HepG2 (cell line): ENCODE data around the gene TUBB3. TPM values are rescaled to one million over a fixed set of nuclear protein-coding genes. Genes with fewer than 3 reads are reported as not detected.

ENCODE experiments used
- KDM2A ChIP-seq: sonication (generic); formaldehyde crosslinking; IDR thresholded peaks from 2 replicates; pipeline ENCODE4 v1.4.0; 2020; ENCODE audit warnings: low read depth, missing genetic modification reagents, borderline replicate concordance
- NKX3-1 ChIP-seq: sonication (generic); formaldehyde crosslinking; IDR thresholded peaks from 2 replicates; pipeline ENCODE4 v1.5.0; 2020; ENCODE audit warnings: missing genetic modification reagents
- NONO ChIP-seq, 2 experiments: fragments of 450-650 bp in 1 of 2; sonication (generic) in 1 of 2; formaldehyde crosslinking in 1 of 2; IDR thresholded peaks in 1 of 2; conservative IDR thresholded peaks in 1 of 2; 2 replicates each; pipeline versions ENCODE4 v1.6.1 to v1.8.0; 2017 to 2022; ENCODE audit warnings: mild to moderate bottlenecking in 1 of 2, missing genetic modification reagents in 1 of 2, moderate library complexity in 1 of 2
- PTBP1 ChIP-seq: fragments of 200-400 bp; formaldehyde crosslinking; IDR thresholded peaks from 2 replicates; pipeline ENCODE4 v1.6.1; 2018; ENCODE audit warnings: low read length, low read depth; ENCODE audit not compliant: poor library complexity, severe bottlenecking
- RARG ChIP-seq: sonication (generic); formaldehyde crosslinking; IDR thresholded peaks from 2 replicates; pipeline ENCODE4 v1.4.0; 2020; ENCODE audit warnings: low read depth, mild to moderate bottlenecking, missing genetic modification reagents
- RBFOX2 ChIP-seq: fragments of 200-400 bp; formaldehyde crosslinking; IDR thresholded peaks from 2 replicates; pipeline ENCODE4 v1.6.1; 2017; ENCODE audit warnings: low read depth, mild to moderate bottlenecking, low read length
- RBM22 ChIP-seq: fragments of 200-400 bp; formaldehyde crosslinking; optimal IDR thresholded peaks from 2 replicates; pipeline ENCODE3; 2017; ENCODE audit warnings: mild to moderate bottlenecking, low read length, moderate library complexity
- RFXANK ChIP-seq: IDR thresholded peaks from 2 replicates; pipeline ENCODE4 v1.6.1; 2016
- ZFP36L2 ChIP-seq: sonication (generic); formaldehyde crosslinking; IDR thresholded peaks from 2 replicates; pipeline ENCODE4 v1.4.0; 2020; ENCODE audit warnings: missing genetic modification reagents
- ZNF256 ChIP-seq: sonication (generic); formaldehyde crosslinking; conservative IDR thresholded peaks from 2 replicates; pipeline ENCODE4 v1.4.0; 2020; ENCODE audit warnings: missing genetic modification reagents
- ZNF274 ChIP-seq: sonication (generic); formaldehyde crosslinking; IDR thresholded peaks from 2 replicates; pipeline ENCODE4 v1.5.1; 2020; ENCODE audit warnings: mild to moderate bottlenecking, missing genetic modification reagents
- ZNF660 ChIP-seq: sonication (generic); formaldehyde crosslinking; IDR thresholded peaks from 2 replicates; pipeline ENCODE4 v1.5.1; 2020; ENCODE audit warnings: mild to moderate bottlenecking, low read depth, missing genetic modification reagents, borderline replicate concordance
- ZNF839 ChIP-seq: sonication (generic); formaldehyde crosslinking; IDR thresholded peaks from 2 replicates; pipeline ENCODE4 v1.4.0; 2020; ENCODE audit warnings: missing genetic modification reagents, mild to moderate bottlenecking, borderline replicate concordance
- polyA plus RNA-seq, 8 experiments: library from polyadenylated mRNA; depleted of rRNA in 3 of 8; stranded (reverse) in 7 of 8; unstranded in 1 of 8; fragments of >200 nt; fragmentation: Illumina TruSeq in 4 of 8; extraction: Trizol in 4 of 8; gene quantifications; 2 replicates each; pipeline versions ENCODE4 v1.2.1 to v1.2.3, GENCODE V29; 2011 to 2016; ENCODE audit warnings: low read depth in 4 of 8, missing spikeins in 1 of 8, mixed read lengths in 1 of 8; ENCODE audit not compliant: insufficient read depth in 1 of 8
- total RNA-seq, 5 experiments: library from RNA; depleted of rRNA; stranded (reverse); fragments of >200 nt; fragmentation: Illumina TruSeq; extraction: Trizol; gene quantifications; 2 replicates each; pipeline ENCODE4 v1.2.3, GENCODE V29; 2016; ENCODE audit warnings: low read depth in 1 of 5
- TF ChIP-seq, protein P1 (sequence below): sonication (generic); formaldehyde crosslinking; IDR thresholded peaks from 2 replicates; pipeline ENCODE4 v1.9.0; 2021; ENCODE audit warnings: missing genetic modification reagents, mild to moderate bottlenecking, borderline replicate concordance
- TF ChIP-seq, protein P2 (sequence below): sonication (generic); formaldehyde crosslinking; IDR thresholded peaks from 2 replicates; pipeline ENCODE4 v1.4.0; 2020; ENCODE audit warnings: mild to moderate bottlenecking, missing genetic modification reagents
- TF ChIP-seq, protein P3 (sequence below): sonication (generic); formaldehyde crosslinking; IDR thresholded peaks from 2 replicates; pipeline ENCODE4 v1.4.0; 2020; ENCODE audit warnings: mild to moderate bottlenecking, missing genetic modification reagents

Gene TUBB3
- total and polyA plus RNA-seq, 2 of the 13 experiments (the other 11 are each of a cell fraction or from before 2014, with no cell fraction given): 110 to 185 TPM

DNA sequence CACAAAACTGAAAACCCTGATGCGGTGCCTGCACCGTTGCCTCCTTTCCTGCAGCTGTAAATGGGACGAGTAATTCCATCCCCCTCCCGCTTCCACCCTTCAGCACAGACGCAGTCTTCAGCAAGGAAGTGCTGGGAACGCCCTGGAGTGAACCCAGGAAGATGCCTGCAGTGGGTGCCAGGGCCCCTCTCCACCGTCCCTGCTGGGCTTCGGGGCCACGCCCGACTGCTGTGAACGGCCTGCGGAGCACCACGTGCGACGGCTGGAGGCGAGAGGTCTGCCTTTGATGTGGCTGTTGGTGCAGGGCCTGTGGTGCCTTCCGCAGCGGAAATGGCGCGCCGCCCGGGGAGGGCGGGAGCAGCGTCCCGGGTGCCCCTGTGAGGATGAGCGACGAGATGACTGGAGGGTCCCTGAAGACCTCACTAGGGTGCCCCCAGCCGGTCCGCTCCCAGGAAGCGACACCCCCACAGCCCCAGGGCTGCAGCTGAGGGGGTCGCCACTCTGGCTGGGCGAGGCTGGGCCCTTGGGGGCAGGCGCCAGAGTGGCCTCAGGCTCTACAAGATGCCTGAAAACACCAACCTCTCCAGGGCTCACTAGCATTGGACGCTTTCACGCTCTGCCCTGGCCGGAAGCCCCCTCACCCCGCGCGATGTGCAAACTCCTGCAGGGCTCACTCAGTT, 5.2 kb upstream of the TUBB3 start (continued):
- TF ChIP-seq NONO (IDR thresholded peaks at IDR 0.05): no peak
- TF ChIP-seq NONO (CRISPR knock-in tag; conservative IDR thresholded peaks at IDR 0.05): peak; percentile 98
- peak; percentile 97 for TF ChIP-seq ZNF256 (CRISPR knock-in tag)
- peak; percentile 93 for TF ChIP-seq RBFOX2
- 0 out of 2 replicates have a peak, but pooled peaks have one; percentile 48 for TF ChIP-seq RFXANK (CRISPR knock-in tag)
- peak; percentile 98 for TF ChIP-seq KDM2A
- TF ChIP-seq, protein P1, sequence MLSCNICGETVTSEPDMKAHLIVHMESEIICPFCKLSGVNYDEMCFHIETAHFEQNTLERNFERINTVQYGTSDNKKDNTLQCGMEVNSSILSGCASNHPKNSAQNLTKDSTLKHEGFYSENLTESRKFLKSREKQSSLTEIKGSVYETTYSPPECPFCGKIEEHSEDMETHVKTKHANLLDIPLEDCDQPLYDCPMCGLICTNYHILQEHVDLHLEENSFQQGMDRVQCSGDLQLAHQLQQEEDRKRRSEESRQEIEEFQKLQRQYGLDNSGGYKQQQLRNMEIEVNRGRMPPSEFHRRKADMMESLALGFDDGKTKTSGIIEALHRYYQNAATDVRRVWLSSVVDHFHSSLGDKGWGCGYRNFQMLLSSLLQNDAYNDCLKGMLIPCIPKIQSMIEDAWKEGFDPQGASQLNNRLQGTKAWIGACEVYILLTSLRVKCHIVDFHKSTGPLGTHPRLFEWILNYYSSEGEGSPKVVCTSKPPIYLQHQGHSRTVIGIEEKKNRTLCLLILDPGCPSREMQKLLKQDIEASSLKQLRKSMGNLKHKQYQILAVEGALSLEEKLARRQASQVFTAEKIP: no peak
- TF ChIP-seq, protein P2, sequence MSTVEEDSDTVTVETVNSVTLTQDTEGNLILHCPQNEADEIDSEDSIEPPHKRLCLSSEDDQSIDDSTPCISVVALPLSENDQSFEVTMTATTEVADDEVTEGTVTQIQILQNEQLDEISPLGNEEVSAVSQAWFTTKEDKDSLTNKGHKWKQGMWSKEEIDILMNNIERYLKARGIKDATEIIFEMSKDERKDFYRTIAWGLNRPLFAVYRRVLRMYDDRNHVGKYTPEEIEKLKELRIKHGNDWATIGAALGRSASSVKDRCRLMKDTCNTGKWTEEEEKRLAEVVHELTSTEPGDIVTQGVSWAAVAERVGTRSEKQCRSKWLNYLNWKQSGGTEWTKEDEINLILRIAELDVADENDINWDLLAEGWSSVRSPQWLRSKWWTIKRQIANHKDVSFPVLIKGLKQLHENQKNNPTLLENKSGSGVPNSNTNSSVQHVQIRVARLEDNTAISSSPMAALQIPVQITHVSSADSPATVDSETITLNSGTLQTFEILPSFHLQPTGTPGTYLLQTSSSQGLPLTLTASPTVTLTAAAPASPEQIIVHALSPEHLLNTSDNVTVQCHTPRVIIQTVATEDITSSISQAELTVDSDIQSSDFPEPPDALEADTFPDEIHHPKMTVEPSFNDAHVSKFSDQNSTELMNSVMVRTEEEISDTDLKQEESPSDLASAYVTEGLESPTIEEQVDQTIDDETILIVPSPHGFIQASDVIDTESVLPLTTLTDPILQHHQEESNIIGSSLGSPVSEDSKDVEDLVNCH (CRISPR knock-in tag): peak; percentile 94; the same call in 1 of the 2 replicates
- TF ChIP-seq ZNF839 (CRISPR knock-in tag): peak; percentile 99
- TF ChIP-seq RBM22: peak; percentile 56
- TF ChIP-seq, protein P3, sequence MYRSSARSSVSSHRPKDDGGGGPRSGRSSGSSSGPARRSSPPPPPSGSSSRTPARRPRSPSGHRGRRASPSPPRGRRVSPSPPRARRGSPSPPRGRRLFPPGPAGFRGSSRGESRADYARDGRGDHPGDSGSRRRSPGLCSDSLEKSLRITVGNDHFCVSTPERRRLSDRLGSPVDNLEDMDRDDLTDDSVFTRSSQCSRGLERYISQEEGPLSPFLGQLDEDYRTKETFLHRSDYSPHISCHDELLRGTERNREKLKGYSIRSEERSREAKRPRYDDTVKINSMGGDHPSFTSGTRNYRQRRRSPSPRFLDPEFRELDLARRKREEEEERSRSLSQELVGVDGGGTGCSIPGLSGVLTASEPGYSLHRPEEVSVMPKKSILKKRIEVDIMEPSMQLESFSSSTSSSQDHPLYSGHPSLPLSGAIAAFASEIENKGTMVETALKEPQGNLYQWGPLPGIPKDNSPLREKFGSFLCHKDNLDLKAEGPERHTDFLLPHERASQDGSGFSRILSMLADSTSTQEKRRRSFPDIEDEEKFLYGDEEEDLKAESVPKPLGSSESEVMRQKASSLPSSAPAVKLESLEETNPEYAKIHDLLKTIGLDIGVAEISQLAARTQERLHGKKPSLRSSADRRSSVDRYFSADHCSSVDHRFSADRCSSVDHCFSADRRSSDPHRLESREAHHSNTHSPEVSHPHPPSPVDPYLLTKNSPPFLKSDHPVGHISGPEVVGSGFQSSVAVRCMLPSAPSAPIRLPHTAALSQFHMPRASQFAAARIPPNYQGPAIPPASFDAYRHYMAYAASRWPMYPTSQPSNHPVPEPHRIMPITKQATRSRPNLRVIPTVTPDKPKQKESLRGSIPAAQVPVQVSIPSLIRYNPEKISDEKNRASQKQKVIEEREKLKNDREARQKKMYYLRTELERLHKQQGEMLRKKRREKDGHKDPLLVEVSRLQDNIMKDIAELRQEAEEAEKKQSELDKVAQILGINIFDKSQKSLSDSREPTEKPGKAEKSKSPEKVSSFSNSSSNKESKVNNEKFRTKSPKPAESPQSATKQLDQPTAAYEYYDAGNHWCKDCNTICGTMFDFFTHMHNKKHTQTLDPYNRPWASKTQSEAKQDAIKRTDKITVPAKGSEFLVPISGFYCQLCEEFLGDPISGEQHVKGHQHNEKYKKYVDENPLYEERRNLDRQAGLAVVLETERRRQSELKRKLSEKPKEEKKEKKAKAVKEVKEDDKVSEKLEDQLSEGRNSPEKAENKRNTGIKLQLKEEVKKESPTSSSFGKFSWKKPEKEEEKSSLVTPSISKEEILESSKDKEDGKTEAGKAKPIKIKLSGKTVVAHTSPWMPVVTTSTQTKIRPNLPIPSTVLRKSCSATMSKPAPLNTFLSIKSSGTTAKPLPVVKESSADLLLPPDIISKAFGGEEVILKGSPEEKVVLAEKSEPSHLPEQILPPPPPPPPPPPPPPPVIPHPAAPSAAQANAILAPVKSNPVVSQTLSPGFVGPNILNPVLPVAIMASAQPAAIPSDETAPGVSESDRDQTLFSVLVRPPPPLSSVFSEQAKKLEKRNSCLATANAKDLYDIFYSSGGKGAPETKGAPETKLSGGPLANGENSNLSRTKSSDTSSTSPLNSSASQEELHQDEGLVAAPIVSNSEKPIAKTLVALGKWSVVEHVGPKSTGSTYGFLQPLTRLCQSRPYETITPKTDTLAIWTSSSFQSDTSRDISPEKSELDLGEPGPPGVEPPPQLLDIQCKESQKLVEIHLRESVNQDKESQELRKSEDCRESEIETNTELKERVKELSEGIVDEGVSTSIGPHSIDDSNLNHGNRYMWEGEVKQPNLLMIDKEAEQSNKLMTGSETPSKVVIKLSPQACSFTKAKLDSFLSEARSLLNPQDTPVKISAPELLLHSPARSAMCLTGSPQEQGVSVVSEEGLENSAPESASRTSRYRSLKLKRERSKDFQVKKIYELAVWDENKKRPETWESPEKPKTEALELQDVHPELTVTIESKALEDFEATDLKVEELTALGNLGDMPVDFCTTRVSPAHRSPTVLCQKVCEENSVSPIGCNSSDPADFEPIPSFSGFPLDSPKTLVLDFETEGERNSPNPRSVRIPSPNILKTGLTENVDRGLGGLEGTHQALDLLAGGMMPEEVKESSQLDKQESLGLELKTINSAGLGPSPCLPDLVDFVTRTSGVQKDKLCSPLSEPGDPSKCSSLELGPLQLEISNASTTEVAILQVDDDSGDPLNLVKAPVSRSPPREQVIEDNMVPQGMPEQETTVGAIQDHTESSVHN (CRISPR knock-in tag): peak; percentile 97
- TF ChIP-seq RARG (CRISPR knock-in tag): no peak
- TF ChIP-seq ZNF660: peak; percentile 92; the same call in 1 of the 2 replicates
- peak; percentile 67 for TF ChIP-seq PTBP1
- 0 out of 2 replicates have a peak, but pooled peaks have one; percentile 84 for TF ChIP-seq ZFP36L2 (CRISPR knock-in tag)
- TF ChIP-seq NKX3-1 (CRISPR knock-in tag): peak; percentile 99
- peak; percentile 99 for TF ChIP-seq ZNF274 (CRISPR knock-in tag)
